ENCODE results near the gene ZNF337.
A peak's percentile ranks its signal among the peaks of the same experiment; 100 is the strongest.
"Not testable (repeated sequence)": the region's sequence is repeated elsewhere in the genome, so short reads cannot be mapped to it uniquely, and the experiment has no call there.

ZNF337 gene

GRCh38 chr20:25707695-25708094 lies 11.0 kb upstream of the ZNF337 start:
- TF ChIP-seq, protein P1, sequence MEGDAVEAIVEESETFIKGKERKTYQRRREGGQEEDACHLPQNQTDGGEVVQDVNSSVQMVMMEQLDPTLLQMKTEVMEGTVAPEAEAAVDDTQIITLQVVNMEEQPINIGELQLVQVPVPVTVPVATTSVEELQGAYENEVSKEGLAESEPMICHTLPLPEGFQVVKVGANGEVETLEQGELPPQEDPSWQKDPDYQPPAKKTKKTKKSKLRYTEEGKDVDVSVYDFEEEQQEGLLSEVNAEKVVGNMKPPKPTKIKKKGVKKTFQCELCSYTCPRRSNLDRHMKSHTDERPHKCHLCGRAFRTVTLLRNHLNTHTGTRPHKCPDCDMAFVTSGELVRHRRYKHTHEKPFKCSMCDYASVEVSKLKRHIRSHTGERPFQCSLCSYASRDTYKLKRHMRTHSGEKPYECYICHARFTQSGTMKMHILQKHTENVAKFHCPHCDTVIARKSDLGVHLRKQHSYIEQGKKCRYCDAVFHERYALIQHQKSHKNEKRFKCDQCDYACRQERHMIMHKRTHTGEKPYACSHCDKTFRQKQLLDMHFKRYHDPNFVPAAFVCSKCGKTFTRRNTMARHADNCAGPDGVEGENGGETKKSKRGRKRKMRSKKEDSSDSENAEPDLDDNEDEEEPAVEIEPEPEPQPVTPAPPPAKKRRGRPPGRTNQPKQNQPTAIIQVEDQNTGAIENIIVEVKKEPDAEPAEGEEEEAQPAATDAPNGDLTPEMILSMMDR (IDR thresholded peaks at IDR 0.05; ENCODE audit: insufficient read depth, low read depth, low read length, missing control alignments) = no peak
- no peak overlapping the region for H3K4me3 ChIP-seq (ENCODE audit: low read depth, low read length)

DNA sequence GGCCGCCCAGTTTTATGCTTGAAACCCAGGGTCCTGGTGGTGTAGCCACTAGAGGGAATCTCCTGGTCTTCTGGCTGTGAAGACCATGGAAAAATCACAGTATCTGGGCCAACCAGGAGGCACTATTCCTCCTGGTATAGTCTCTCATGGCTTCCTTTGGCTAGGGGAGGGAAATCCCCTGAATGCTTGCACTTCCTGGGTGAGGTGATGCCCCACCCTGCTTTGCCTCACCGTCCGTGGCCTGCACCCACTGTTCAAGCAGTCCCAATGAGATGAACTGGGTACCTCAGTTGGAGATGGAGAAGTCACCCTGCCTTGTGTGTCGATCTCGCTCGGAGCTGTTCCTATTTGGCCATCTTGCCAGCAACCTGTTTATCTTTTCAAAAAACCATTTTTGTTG lies 10.1 kb upstream of the ZNF337 start:
- no peak overlapping the region for H3K4me3 ChIP-seq (ENCODE audit: low read depth, low read length)
- TF ChIP-seq, protein P1 (IDR thresholded peaks at IDR 0.05; ENCODE audit: insufficient read depth, low read depth, low read length, missing control alignments) = no peak
- DNase-seq (ENCODE audit: low read depth) = peak; percentile 13

More at GRCh38 chr20:25707695-25708094, 11.0 kb upstream of the ZNF337 start:
- no peak for DNase-seq (ENCODE audit: low read depth)

GRCh38 chr20:25705830-25706351 lies 9.2 kb upstream of the ZNF337 start:
- TF ChIP-seq, protein P1 (IDR thresholded peaks at IDR 0.05; ENCODE audit: insufficient read depth, low read depth, low read length, missing control alignments) = no peak
- DNase-seq (ENCODE audit: low read depth) = no peak
- H3K4me3 ChIP-seq (ENCODE audit: low read depth, low read length) = no peak overlapping the region

GRCh38 chr20:25704303-25704702 lies 7.7 kb upstream of the ZNF337 start:
- not testable (repeated sequence) for H3K4me3 ChIP-seq (ENCODE audit: low read depth, low read length); DNase-seq (ENCODE audit: low read depth)

DNA sequence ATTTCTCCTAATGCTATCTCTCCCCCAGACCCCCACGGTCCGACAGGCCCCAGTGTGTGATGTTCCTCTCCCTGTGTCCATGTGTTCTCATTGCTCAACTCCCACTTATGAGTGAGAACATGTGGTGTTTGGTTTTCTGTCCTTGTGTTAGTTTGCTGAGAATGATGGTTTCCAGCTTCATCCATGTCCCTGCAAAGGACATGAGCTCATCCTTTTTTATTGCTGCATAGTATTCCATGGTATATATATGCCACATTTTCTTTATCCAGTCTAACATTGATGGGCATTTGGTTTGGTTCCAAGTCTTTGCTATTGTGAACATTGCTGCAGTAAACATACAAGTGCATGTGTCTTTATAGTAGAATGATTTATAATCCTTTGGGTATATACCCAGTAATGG lies 4.2 kb upstream of the ZNF337 start:
- not testable (repeated sequence) for DNase-seq (ENCODE audit: low read depth); H3K4me3 ChIP-seq (ENCODE audit: low read depth, low read length)

DNA sequence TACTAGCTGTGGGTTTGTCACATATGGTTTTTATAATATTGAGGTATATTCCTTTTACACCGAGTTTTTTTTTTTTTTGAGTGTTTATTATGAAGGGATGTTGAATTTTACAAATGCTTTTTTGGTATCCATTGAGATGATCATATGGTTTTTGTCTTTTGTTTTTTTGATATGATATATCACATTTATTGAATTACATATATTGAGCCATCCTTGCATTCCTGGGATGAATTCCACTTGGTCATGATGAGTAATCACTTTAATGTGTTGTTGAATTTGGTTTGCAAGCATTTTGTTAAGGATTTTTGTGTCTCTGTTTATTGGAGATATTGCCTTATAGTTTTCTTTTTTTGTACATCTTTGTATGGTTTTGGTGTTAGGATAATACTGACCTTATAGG lies 3.3 kb upstream of the ZNF337 start:
- TF ChIP-seq, protein P1 (IDR thresholded peaks at IDR 0.05; ENCODE audit: insufficient read depth, low read depth, low read length, missing control alignments) = no peak

GRCh38 chr20:25697132-25697446 lies 436 bp upstream of the ZNF337 start:
- peak overlapping the region; percentile 85 for H3K4me3 ChIP-seq (ENCODE audit: low read depth, low read length)
- TF ChIP-seq, protein P1 (IDR thresholded peaks at IDR 0.05; ENCODE audit: insufficient read depth, low read depth, low read length, missing control alignments) = no peak
- no peak for DNase-seq (ENCODE audit: low read depth)

More for the DNA sequence above, 3.3 kb upstream of the ZNF337 start:
- H3K4me3 ChIP-seq (ENCODE audit: low read depth, low read length) = no peak overlapping the region
- DNase-seq (ENCODE audit: low read depth) = no peak

DNA sequence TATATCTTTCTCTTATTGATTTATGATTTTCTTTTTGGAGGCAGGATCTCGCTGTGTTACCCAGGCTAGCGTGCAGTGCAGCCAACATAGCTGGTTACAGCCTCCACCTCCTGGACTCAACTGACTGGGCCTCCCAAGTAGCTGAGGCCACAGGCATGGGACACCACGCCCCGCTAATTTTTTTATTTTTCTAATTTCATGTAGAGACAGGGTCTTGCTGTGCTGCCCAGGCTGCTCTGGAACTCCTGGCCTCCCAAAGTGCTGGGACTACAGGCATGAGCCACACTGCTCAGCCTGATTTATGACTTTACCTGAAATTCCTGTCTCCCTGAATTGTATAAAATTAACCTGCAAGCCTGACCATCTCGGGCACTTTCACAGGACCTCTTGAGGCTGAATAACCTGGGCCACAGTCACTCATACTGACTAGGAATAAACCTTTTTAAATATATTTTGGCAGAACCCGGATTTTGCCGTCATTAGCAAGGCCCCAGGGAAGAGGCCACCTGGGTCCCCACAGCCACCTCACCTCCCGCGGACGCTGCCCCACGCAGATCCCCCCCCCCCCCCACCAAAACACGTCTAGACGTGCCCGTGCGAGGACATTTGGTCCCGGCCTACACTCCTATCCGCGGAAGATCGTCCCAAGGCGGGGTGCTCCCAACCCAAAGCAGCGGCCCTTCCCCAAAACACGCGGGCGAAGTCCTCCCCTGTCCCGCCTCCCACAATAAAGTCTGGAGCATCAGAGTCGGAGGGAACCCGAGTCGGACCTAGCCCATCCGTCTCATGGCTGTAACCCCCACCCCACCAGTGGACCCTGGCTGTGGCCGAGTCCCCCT lies 902 bp downstream of the ZNF337 start:
- DNase-seq (ENCODE audit: low read depth) = peak; percentile 26

More for the DNA sequence above, 902 bp downstream of the ZNF337 start:
- TF ChIP-seq, protein P1 (IDR thresholded peaks at IDR 0.05; ENCODE audit: insufficient read depth, low read depth, low read length, missing control alignments) = no peak
- peak overlapping the region; percentile 85 for H3K4me3 ChIP-seq (ENCODE audit: low read depth, low read length)
